ENCODE data around the gene MRPL14.

MRPL14 gene

DNA sequence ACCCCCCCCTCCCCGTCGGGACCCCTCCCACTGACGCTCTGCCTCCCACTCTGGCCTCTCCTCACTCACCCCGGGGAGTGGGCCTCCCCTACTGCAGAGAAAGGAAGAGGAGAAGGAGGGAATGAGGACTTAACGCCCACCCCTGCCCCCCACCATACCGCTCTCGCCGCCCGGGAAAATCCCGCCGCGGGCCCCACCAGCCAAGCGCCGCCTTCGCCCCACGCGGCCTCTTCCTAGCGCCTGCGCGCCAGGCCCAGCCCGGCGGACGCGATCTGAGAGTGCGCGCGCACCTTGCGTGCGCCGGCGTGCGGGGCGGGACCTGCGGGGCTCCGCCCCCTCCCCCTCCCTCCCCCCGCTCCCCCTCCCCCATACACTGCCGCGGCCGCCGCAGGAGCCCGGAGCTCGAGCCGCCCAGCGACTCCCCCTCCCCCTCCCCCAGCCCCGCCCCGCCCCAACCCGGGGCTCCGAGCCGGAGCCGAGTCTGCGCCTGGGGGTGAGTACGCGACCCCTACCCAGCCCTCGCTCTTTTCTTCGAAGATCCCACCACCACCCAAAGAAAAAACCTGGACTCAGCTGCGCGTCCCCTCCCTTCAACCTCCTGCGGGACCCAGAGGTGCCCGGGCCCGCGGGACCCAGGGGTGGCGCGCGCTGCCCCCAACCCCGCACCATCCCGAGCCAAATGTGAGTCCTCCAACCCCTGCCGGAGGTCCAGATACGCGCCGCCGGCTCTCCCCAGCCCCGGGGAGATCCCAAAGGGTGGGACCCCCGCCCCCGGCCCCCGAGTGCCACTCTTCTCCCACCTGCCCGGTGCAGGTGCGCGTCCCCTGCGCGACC, at the start of gene MRPL14, which contains the start of gene TMEM63B:
Gene MRPL14 (minus strand): TSS at position 267 of the 834 bp plus-strand sequence. CDS start 10,841 bp downstream, outside the sequence.
Gene TMEM63B (plus strand): TSS at position 369 of the 834 bp plus-strand sequence. CDS start 7,031 bp downstream, outside the sequence.
- DNase-seq (ENCODE audit: low spot score) = peak; percentile 90

DNA sequence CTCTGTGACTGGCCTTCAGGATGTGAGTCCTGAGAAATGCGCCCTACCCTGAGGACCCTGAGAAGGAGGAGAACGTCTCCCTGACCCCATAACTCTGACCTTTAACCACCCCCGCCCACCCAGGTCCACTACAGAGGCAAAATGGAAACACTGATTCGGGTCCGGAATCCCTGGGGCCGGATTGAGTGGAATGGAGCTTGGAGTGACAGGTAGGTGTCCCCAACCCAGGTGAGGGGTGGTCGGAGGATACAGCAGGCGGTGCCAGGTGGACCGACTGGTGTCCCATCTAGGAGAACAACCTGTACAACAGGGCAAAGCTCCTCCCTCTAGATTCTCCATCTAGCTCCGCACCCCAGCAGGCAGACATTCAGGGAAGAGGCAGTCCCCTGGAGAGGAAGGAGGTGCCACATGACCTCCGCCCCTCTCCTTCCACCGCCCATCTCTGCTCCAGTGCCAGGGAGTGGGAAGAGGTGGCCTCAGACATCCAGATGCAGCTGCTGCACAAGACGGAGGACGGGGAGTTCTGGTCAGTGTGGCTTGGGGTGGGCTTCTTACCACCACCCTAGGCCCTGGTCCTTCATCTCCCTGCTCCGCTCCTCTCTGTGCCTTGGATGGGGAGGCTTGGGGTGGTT, 49.0 kb upstream of the MRPL14 start:
- DNase-seq (ENCODE audit: low spot score) = no peak

DNA sequence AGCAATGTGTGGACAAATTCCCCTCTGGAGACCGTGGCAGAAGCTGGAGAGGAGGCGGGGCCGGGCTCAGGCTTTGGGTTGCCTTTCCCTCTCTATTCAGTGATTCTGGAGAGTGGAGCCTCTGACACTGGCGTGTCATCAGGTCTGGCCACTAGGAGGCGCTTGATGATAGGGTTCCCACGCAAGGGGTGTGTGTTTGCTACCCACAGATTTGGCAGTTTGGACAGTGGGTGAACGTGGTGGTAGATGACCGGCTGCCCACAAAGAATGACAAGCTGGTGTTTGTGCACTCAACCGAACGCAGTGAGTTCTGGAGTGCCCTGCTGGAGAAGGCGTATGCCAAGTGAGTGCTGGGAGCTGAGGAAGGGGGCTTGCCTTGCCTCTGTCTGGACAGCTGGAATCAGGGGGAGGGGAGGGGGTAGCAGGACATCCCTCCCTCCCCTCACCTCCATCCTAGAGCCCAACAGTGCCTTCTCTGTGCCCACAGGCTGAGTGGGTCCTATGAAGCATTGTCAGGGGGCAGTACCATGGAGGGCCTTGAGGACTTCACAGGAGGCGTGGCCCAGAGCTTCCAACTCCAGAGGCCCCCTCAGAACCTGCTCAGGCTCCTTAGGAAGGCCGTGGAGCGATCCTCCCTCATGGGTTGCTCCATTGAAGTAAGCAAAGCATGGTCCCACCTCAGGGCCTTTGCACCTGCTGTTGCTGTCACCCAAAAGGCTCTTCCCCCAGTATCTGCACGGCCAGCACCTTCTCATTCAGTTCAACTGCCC, 45.7 kb upstream of the MRPL14 start:
- DNase-seq (ENCODE audit: low spot score) = peak; percentile 67

DNA sequence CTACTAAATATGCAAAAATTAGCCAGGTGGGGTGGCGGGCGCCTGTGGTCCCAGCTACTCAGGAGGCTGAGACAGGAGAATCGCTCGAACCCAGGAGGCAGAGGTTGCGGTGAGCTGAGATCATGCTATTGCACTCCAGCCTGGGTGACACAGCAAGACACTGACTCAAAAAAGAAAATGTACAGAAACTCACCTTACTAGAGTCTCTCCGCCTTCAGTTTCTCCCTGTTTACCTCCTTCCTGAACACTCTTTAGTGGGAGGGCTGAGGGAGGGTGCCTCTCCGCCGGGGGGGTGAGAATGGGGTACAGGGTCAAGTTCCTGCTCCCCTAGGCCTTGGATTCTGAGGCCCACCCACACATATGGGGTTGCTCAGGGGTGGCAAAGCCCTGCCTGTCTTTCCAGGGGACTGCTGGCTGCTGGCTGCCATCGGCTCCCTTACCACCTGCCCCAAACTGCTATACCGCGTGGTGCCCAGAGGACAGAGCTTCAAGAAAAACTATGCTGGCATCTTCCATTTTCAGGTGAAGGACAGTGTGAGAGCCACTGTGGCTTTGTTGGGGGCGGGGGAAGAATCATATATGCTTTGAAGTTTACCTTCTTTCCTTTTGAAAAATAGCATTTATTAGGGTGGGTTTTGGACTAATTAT, 44.8 kb upstream of the MRPL14 start:
- DNase-seq (ENCODE audit: low spot score) = no peak

DNA sequence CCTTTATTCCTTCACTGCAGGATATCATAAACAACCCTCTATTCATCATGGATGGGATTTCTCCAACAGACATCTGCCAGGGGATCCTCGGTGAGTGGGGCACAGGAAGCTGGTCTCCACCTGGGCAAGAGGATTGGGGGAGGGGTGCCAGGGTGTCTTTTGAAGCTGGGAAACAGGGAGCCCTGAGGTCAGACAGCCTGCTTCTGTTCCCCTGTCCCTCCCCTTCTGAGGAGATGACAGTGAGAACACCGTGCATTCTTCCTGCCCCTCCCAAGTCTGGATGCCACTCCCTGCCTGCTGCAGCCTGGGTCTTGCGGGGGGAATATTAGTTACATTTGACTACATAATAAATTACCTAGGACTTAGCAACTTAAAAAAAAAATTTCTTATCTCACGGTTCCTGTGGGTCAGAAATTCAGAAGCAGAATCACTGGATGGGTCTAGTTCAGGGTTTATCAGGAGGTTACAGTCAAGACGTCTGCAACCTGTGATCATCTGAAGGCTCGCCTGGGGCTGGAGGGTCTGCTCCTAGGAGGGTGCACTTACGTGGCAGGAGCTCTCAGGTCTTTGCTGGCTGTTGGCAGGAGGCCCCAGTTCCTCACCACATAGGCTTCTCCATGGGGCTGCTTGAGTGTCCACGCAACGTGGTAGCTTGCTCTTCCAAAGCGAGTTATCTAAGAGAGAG, 42.8 kb upstream of the MRPL14 start:
- DNase-seq (ENCODE audit: low spot score) = no peak

DNA sequence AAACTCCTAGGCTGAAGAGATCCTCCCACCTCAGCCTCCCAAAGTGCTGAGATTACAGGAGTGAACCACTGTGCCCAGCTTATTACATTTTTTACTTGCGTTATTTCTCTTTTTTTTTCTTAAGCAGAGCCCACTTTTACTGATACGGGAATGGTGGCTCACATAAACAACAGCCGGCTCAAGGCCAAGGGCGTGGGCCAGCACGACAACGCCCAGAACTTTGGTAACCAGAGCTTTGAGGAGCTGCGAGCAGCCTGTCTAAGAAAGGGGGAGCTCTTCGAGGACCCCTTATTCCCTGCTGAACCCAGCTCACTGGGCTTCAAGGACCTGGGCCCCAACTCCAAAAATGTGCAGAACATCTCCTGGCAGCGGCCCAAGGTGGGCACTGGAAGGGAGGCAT, 41.9 kb upstream of the MRPL14 start:
- no peak for DNase-seq (ENCODE audit: low spot score)

DNA sequence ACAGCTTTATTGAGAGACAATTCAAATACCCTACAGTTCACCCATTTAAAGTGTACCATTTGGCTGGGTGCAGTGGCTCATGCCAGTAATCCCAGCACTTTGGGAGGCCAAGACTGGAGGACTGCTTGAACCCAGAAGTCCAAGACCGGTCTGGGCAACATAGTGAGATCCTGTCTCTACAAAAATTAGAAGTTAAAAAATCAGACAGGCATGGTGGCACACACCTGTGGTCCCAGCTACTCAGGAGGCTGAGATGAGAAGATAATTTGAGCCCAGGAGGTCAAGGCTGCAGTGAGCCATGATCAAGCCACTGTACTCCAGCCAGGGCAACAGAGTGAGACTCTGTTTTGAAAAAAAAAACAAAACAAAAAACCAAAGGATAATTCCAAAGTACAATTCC, 40.3 kb upstream of the MRPL14 start:
- DNase-seq (ENCODE audit: low spot score) = no peak

DNA sequence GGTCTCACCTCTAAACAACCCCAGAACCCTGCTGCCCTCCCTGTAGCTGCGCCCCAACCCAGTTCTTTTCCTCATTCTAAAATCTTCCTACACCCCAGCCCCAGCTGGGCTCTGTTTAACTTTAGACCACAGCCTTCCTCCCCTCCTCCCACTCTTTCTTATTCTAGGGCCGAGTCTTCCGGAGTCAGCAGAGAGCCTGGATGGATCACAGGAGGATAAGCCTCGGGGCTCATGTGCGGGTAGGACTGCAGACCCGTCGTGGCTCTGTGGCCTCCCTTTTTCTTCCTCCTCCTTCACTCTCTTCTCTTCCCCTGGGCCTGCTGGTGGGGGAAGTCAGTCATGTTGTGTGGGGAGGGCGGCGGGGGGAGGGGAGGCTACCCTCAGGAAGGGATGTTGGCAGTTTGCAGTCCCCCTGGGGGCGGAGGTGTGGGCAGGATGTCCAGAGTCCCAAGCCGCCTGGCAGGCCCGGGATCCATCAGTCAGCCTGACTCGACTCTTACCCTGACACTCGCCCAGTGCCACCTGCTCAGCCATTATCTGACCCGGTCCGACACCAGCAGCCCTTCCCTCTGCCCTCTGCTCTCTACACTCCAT, 39.4 kb upstream of the MRPL14 start:
- DNase-seq (ENCODE audit: low spot score) = no peak

DNA sequence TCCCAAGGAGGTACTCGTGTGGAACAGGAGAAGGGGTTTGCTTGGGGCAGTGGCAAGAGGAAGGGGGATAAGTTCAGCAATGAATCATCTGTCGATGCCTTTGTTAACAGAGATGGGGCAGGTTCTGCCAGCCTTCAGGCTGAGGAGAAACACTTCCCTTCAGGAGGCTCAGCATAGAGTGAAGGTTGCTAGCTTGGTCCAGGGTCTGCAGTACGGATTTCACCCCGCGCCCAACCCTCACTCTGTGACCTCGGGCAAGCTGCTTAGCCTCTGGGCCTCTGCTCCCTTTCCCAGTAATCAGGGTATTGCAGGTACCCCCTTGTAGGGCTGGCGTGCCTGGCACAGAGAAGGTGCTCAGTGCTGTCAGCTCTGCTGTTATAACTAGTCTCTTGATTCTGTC, 38.9 kb upstream of the MRPL14 start:
- no peak for DNase-seq (ENCODE audit: low spot score)

DNA sequence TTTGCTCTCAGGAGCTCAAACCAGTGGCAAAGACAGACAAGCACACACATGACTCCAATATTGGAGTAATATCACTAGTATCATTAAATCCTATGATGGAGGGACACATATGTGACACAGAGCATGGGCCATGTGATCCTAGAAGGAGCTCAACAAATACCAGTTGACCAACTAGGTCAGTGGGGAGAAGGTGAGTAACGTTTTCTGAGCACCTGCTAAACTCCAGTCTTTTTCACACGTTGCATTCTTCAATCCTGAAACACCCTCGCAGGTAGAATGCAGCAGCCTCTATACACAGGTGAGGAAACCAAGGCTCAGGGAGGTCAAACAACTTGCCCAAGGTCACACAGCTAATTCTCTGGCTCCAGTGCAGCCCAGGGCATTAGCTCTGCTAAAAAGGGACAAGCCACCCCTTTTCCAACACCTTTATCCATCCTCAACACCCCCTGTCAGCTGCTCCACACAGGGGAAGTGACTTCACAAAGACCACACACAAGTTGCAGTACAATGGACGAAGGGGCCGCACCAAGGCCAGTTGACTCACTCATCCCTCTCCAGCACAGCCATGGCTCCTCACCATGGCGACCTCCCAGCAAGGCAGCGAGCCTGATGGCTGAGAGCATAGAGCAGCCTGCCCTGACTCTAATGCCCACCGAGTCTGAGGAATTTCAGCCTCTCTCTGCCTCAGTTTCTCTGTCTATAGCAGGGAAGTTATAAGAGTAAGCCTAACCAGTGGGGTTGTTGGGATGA, 35.8 kb upstream of the MRPL14 start:
- no peak for DNase-seq (ENCODE audit: low spot score)

DNA sequence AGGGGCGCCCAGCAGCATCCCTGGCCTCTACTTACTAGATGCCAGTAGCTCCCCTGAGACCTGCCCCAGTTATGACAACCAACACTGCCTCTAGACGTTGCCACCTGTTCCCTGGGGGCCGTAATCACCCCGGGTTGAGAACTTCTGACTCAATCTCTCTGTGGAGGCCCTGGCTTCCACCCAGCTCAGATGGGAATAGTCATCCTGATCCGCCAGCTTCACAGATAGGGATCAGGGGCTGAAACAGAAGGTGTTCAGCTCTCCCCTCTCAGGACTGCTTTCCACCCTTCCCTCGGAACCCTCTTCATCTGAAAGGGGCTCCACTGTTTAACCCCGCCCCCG, 34.7 kb upstream of the MRPL14 start:
- no peak for DNase-seq (ENCODE audit: low spot score)

DNA sequence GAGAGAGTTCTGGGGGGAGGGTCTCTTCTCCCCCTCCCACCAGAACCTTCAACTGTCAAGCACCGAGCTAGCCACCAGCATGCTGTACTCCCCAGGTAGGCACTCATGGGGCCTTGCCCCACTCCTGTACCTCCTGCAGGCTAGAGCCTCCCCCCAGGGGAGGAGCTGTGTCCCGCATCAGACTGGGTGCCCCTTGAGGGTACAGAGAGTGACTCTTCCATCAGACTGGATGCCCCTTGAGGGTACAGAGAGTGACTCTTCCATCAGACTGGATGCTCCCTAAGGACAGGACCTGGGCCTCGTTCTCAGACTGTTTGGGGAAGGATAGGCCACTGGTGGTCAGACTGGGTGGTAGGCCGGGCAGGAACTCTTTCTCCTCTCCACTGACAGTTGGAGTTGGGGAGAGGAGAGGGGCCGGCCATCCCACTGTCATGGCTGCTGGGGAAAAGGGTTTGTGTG, 31.5 kb upstream of the MRPL14 start, which contains the start of gene CAPN11:
Gene CAPN11 (plus strand): TSS at position 51 of the 459 bp plus-strand sequence. CDS start 29 bp downstream, at position 80.
- no peak for DNase-seq (ENCODE audit: low spot score)

DNA sequence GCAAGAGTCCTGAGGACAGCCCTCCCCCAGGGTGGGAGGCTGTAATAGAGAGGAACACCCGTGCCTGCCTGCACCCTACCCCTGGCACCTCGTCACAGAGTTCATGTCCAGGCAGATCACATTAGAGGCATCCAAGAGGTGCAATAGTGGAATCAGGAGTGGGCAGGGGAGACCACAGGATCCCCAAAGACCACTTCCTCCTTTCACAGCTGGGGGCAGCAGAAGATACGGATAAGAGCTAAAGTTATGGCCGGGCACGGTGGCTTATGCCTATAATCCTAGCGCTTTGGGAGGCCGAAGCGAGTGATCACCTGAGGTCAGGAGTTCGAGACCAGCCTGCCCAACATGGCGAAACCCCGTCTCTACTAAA, 29.9 kb upstream of the MRPL14 start:
- DNase-seq (ENCODE audit: low spot score) = no peak

DNA sequence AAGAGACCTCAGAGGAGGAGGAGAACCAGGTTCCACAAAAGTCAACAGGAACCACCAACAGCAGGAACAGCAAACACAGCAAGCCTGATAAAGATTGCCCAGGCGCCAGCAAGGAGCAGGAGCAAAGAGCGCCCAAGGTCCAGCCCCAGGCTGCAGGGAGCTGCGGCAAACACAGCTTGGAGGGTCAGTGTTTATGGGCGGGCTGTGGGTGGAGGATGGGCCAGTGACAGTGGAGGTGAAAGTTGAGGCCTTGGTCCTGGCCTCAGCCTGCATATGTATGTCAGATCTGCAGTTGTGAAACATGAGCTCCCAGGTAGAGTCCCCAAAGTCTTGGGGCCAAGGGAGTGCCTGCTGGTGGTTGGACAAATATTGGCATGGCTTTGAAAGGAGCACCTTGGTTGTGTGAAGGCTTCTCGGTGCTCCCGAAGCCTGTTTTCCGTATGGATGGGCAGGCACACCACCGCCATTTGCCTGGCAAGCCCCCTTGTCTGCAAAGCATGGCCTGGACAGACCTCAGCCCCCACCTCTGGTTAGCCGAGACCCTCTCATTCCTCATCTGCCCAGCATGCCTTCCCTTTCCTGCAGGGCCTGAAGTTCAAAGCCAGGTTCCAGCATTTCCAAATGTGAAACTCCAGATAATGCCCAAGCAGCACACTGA, 29.4 kb upstream of the MRPL14 start:
- DNase-seq (ENCODE audit: low spot score) = peak; percentile 72

DNA sequence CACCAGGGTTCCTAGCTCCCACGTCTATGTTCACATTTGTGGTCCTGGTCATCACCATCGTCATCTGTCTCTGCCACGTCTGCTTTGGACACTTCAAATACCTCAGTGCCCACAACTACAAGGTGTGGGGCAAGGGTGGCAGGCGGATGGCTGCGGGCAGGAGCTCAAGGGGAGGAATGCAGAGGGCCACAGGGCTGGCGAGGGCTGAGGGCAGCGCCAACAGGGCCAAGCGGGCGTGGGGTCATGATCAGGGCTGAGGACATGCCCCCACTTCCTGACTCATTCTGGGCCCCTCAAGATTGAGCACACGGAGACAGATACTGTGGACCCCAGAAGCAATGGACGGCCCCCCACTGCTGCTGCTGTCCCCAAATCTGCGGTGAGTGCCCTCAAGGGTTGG, 26.8 kb upstream of the MRPL14 start:
- DNase-seq (ENCODE audit: low spot score) = no peak

DNA sequence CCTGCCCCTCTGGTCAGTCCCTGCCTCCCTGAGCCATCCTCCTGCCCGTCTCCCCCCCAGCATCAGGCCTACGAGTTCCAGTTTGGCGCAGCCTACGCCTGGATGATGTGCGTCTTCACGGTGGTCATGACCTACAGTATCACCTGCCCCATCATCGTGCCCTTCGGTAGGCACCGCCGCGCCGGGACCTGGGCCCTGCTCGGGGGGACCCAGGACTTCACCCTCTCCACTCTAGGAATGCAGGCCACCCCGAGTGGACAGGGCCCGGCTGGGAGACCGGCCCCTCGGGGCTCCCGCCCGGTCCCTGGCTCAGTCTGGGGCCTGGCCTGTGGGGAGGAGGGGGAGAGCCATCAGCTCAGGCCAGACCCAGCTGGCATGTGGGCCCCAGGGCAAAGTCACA, 25.3 kb upstream of the MRPL14 start:
- no peak for DNase-seq (ENCODE audit: low spot score)

DNA sequence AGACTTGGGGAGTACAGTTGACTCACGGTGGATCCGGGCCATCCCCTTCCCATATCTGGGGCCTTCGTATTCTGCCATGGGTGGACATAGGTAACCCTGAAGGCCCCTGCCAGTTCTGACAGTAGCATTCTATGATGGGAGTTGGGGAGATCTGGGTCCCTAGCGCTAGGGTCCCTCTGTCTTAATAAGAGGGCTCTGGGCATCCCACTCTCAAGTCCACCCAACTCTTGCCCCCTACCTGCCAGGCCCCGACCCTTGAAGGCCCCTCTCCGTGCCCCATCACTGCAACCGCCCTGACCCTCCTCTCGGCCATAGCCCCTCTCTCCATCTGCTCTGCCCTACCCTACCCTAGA, 24.8 kb upstream of the MRPL14 start:
- no peak for DNase-seq (ENCODE audit: low spot score)

DNA sequence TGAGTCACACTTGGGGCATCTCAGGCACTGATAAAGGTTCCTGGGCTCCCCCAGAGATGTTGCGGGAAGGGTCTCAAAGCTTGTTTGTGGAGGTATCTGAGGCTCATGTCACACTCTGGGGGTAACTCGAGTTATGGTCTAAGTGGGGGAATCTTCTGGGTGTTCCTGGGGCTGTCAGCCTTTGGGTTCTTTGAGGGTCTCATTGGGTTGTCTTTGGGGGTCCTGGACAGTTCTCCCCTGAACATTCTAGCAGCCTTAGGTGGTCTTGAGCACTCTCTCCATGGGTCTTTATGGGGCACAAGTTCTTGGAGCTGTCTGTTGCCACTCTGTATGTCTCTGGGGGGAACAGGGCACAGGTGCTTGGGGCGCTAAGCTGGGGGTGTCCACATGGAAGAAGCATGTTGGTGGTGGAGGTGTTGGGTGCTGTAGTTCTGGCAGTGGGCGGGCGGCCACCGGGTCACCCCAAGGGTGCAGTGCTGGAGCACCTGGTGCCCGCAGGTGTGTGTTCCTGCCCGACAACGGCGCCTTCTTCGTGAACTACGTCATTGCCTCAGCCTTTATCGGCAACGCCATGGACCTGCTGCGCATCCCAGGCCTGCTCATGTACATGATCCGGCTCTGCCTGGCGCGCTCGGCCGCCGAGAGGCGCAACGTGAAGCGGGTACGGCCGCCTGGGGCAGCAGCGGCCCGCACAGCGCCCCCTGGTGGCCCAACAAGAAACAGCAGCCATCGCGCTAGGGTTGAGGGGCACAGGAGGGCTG, 24.3 kb upstream of the MRPL14 start:
- DNase-seq (ENCODE audit: low spot score) = peak; percentile 76

DNA sequence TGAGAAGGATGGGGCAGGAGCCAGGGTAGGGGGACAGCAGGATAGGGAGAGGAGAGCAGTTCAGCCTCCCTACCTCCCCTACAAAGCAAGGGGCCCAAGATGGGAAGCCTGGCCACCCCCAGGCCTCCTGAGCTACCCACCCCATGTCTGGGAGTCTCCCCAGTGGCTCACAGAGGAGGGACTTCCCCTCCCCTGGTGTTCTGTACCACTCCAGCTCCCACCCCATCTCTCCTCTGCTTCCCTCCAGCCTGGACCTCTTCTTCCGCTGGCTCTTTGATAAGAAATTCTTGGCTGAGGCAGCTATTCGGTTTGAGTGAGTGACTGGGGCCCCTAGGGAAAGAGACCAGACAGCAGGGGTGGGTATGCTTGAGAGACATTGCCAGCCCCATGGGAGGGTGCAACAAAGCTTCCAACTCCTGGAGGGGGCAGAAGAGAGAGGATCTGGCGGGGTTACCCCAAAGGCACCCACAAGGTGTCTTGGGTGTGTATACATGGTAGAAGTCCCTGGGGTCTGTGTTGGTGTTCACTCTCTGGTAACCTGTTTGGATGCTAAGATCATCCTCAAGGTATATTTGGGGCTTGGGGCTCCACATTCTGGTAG, 23.2 kb upstream of the MRPL14 start:
- DNase-seq (ENCODE audit: low spot score) = no peak

All from HuH-7 (cell line).